HEK293 (cell line): ENCODE data around the gene VGLL2.

Experiments used
- CTCF ChIA-PET: fragments of 350-600 bp; formaldehyde crosslinking; extraction: SDS; loops from one replicate; lab custom pipeline; 2021; ENCODE audit warnings: antibody characterized with exemption; lab: Yijun Ruan, JAX
- POLR2A ChIA-PET: fragments of 300-600 bp; formaldehyde crosslinking; extraction: SDS; loops from one replicate; lab custom pipeline; 2020; ENCODE audit warnings: antibody characterized with exemption, inconsistent platforms; lab: Yijun Ruan, JAX
- H3K27ac ChIP-seq: fragments of 200-500 bp; sonication (Bioruptor generic); 2 replicates; pipeline ENCODE4 v1.5.1; 2014; ENCODE audit warnings: low read depth, low read length, control low read depth, inconsistent platforms; ENCODE audit errors: extremely low read depth
- H3K36me3 ChIP-seq, 2 experiments: fragments of 200-500 bp in 1 of 2; sonication (Bioruptor generic) in 1 of 2; 1 replicate in 1 of 2; 2 replicates in 1 of 2; pipeline ENCODE4 v1.5.1; 2014 to 2017; ENCODE audit warnings: inconsistent platforms in 2 of 2, low read length in 2 of 2; ENCODE audit not compliant: control insufficient read depth in 2 of 2, insufficient read depth in 1 of 2
- H3K4me1 ChIP-seq: fragments of 200-500 bp; sonication (Bioruptor generic); 2 replicates; pipeline ENCODE4 v1.5.1; 2014; ENCODE audit warnings: mild to moderate bottlenecking, low read length, inconsistent platforms; ENCODE audit not compliant: control insufficient read depth, insufficient read depth
- H3K4me3 ChIP-seq: 2 replicates; pipeline ENCODE4 v1.5.1; 2011; ENCODE audit warnings: low read depth, mild to moderate bottlenecking, control low read depth, low read length, moderate library complexity
- H3K9me3 ChIP-seq: fragments of 200-500 bp; sonication (Bioruptor generic); 2 replicates; pipeline ENCODE4 v1.5.1; 2014; ENCODE audit warnings: low read depth, low read length, inconsistent platforms; ENCODE audit not compliant: control insufficient read depth, insufficient read depth
- GLI2 ChIP-seq: fragments of 450-650 bp; formaldehyde crosslinking; IDR thresholded peaks from 2 replicates; pipeline ENCODE4; 2017; ENCODE audit warnings: missing biosample characterization, missing genetic modification characterization, low read depth, borderline replicate concordance
- HIC1 ChIP-seq: fragments of 450-650 bp; formaldehyde crosslinking; IDR thresholded peaks from 2 replicates; pipeline ENCODE4 v1.5.1; 2016; ENCODE audit warnings: missing biosample characterization, missing genetic modification characterization
- HOXA7 ChIP-seq: sonication (generic); formaldehyde crosslinking; IDR thresholded peaks from 2 replicates; pipeline ENCODE4 v1.8.1; 2022; ENCODE audit warnings: missing genetic modification reagents, borderline replicate concordance
- HOXC10 ChIP-seq: sonication (generic); formaldehyde crosslinking; IDR thresholded peaks from 2 replicates; pipeline ENCODE4 v1.8.1; 2023; ENCODE audit warnings: mild to moderate bottlenecking, missing genetic modification reagents
- OVOL3 ChIP-seq: fragments of 450-650 bp; formaldehyde crosslinking; IDR thresholded peaks from 2 replicates; pipeline ENCODE4 v1.5.1; 2016; ENCODE audit warnings: missing biosample characterization, missing genetic modification characterization
- REPIN1 ChIP-seq: fragments of 450-650 bp; formaldehyde crosslinking; IDR thresholded peaks from 2 replicates; pipeline ENCODE4 v1.5.1; 2017; ENCODE audit warnings: missing biosample characterization, missing genetic modification characterization, low read depth
- TRIM28 ChIP-seq: IDR thresholded peaks from 2 replicates; pipeline ENCODE4 v1.6.1; 2011; ENCODE audit warnings: low read length, control low read depth, borderline replicate concordance
- ZBTB10 ChIP-seq: fragments of 450-650 bp; formaldehyde crosslinking; IDR thresholded peaks from 2 replicates; pipeline ENCODE4 v1.5.1; 2016; ENCODE audit warnings: missing biosample characterization, missing genetic modification characterization
- ZBTB11 ChIP-seq: fragments of 450-650 bp; formaldehyde crosslinking; conservative IDR thresholded peaks from 2 replicates; pipeline ENCODE4 v1.5.1; 2016; ENCODE audit warnings: low read depth, missing biosample characterization, missing genetic modification characterization
- ZNF37A ChIP-seq: fragments of 450-650 bp; IDR thresholded peaks from 2 replicates; pipeline ENCODE4 v1.5.1; 2018; ENCODE audit warnings: missing biosample characterization, missing genetic modification characterization
- ZNF416 ChIP-seq: fragments of 450-650 bp; formaldehyde crosslinking; IDR thresholded peaks from 2 replicates; pipeline ENCODE4 v1.5.1; 2016; ENCODE audit warnings: missing biosample characterization, missing genetic modification characterization
- ZNF426 ChIP-seq: fragments of 450-650 bp; formaldehyde crosslinking; IDR thresholded peaks from 2 replicates; pipeline ENCODE4 v1.5.1; 2017; ENCODE audit warnings: missing biosample characterization, missing genetic modification characterization, mild to moderate bottlenecking, inconsistent platforms, moderate library complexity
- ZNF433 ChIP-seq: fragments of 450-650 bp; formaldehyde crosslinking; IDR thresholded peaks from 2 replicates; pipeline ENCODE4 v1.5.1; 2016; ENCODE audit warnings: missing biosample characterization, missing genetic modification characterization, low read depth
- ZNF585B ChIP-seq: fragments of 450-650 bp; formaldehyde crosslinking; IDR thresholded peaks from 2 replicates; pipeline ENCODE4 v1.5.1; 2016; ENCODE audit warnings: missing biosample characterization, missing genetic modification characterization
- ZNF623 ChIP-seq: fragments of 450-650 bp; formaldehyde crosslinking; IDR thresholded peaks from 2 replicates; pipeline ENCODE4 v1.5.1; 2016; ENCODE audit warnings: missing biosample characterization, missing genetic modification characterization
- ZNF76 ChIP-seq: fragments of 450-650 bp; formaldehyde crosslinking; IDR thresholded peaks from 2 replicates; pipeline ENCODE4; 2016; ENCODE audit warnings: low read depth, missing biosample characterization, missing genetic modification characterization, borderline replicate concordance
- ZSCAN4 ChIP-seq: fragments of 450-650 bp; formaldehyde crosslinking; IDR thresholded peaks from 2 replicates; pipeline ENCODE4 v1.5.1; 2017; ENCODE audit warnings: missing biosample characterization, missing genetic modification characterization
- TF ChIP-seq, protein P1 (sequence below): fragments of 450-650 bp; formaldehyde crosslinking; IDR thresholded peaks from 2 replicates; pipeline ENCODE4 v1.5.1; 2016; ENCODE audit warnings: missing biosample characterization, missing genetic modification characterization

VGLL2 gene

DNA sequence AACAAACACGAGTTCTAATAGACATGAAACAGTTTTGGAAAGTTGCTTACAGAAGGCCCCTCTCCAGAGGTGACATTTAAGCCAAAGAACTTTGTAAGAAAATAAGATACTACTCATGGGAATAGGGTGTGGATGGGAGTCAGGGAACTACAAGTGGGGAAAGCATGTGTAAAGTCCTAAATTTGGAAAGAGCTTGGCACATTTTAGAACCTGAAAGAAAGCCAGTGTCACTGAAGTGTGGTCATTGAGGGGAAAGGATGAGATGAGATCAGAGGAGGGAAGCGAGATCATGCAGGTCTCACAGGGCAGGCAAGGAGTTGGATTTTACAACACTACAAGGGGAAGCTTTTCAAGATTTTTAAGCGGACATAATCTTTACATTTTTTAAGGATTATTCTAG, 38.0 kb downstream of the VGLL2 start:
- Histone ChIP-seq H3K36me3 (no peaks in the 10 kb centered on the region), H3K27ac (no peak overlapping the region), H3K9me3 (no peaks in the 10 kb centered on the region), H3K4me3 (no peak overlapping the region), H3K4me1 (no peaks in the 10 kb centered on the region)
- CTCF ChIA-PET = interaction anchor here (1.3 to 3.3 kb wide), 3 partner anchors 12 to 331 kb away, joined by 3 to 11 read pairs (median 3); no protein-coding TSS in a partner anchor
- POLR2A ChIA-PET = no interaction called here
- TF ChIP-seq HOXA7 (no peak), ZBTB11 (tag by site-specific recombination) (no peak), HIC1 (tag by site-specific recombination) (no peak), ZNF416 (tag by site-specific recombination) (no peak), ZNF426 (tag by site-specific recombination) (no peak), REPIN1 (tag by site-specific recombination) (no peak), OVOL3 (no peak), ZNF585B (no peak), ZBTB10 (no peak), ZSCAN4 (tag by site-specific recombination) (no peak), ZNF433 (tag by site-specific recombination) (no peak), ZNF76 (tag by site-specific recombination) (no peak), ZNF623 (tag by site-specific recombination) (no peak), GLI2 (tag by site-specific recombination) (no peak), ZNF37A (no peak), HOXC10 (CRISPR knock-in tag) (no peak), TRIM28 (no peak)
- TF ChIP-seq, protein P1, sequence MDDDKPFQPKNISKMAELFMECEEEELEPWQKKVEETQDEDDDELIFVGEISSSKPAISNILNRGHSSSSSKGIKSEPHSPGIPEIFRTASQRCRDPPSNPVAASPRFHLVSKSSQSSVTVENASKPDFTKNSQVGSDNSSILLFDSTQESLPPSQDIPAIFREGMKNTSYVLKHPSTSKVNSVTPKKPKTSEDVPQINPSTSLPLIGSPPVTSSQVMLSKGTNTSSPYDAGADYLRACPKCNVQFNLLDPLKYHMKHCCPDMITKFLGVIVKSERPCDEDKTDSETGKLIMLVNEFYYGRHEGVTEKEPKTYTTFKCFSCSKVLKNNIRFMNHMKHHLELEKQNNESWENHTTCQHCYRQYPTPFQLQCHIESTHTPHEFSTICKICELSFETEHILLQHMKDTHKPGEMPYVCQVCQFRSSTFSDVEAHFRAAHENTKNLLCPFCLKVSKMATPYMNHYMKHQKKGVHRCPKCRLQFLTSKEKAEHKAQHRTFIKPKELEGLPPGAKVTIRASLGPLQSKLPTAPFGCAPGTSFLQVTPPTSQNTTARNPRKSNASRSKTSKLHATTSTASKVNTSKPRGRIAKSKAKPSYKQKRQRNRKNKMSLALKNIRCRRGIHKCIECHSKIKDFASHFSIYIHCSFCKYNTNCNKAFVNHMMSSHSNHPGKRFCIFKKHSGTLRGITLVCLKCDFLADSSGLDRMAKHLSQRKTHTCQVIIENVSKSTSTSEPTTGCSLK (tag by site-specific recombination) = no peak
